Measurements from ENCODE around the gene DDX39B.

Gene DDX39B

DNA sequence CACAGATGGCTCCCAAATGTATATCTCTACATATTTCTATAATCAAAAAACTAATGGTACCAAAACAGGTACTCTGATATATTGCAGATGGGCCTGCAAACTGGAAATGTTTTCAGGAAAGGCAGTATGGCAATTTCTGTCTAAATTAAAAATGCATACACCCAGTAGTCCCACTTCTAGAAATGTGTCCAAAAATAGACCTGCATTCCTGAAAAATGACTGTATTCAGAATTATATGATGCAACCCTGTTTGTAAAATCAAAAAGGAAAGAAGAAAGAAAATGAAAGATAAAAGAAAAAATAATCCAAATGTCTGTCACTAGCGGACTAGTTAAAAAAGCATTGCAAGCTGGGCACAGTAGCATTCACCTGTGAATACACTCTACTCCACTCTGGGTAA lies 56.7 kb downstream of the DDX39B start:
- no peak for DNase-seq (ENCODE audit: low read depth)

DNA sequence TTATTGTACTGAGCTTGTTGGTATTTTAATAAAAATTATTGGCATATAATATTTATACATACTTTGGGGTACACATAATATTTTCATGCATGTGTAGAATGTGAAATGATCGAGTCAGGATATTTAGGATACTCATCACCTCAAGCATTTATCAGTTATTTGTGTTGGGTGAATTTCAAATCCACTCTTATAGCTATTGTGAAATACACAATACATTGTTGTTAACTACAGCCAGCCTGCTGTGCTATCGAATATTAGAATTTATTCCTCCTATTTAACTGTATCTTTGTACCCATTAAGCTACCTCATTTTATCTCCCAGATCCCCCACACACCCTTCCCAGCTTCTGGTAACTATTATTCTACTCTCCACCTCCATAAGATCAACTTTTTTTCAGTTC lies 58.4 kb downstream of the DDX39B start:
- no peak for DNase-seq (ENCODE audit: low read depth)

DNA sequence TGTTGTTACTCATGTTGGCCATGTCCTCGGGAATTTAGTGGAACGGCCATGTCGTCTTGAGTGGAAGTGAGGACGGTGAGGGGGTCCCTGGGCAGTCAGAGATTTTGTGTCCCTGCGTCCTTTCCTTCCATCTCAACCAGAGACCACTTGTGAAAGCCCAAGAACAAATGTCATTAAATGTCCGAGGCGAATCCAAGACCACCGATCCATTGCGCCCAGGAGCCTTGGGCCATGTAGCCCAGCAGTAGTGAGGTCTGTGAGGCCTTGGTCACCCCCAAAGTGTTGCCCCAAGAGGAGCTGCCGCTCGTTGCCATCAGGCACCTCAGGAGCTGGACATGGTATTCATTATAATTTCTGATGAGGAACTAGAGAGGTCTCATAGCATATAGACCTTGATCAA lies 61.2 kb downstream of the DDX39B start:
- no peak for DNase-seq (ENCODE audit: low read depth)
